HepG2 (cell line): Measurements from ENCODE around the gene HIVEP2.

Experiments
- FOXM1 ChIP-seq: sonication (generic); formaldehyde crosslinking; IDR thresholded peaks from 2 replicates; pipeline ENCODE4 v1.5.0; 2020; ENCODE audit warnings: missing genetic modification reagents
- SMC3 ChIP-seq: IDR thresholded peaks from 2 replicates; pipeline ENCODE4 v1.6.1; 2011; ENCODE audit warnings: low read length, improper control_type of control experiment
- TF ChIP-seq, protein P1 (sequence below): sonication (generic); formaldehyde crosslinking; IDR thresholded peaks from 2 replicates; pipeline ENCODE4 v1.4.0; 2020; ENCODE audit warnings: missing genetic modification reagents

DNA sequence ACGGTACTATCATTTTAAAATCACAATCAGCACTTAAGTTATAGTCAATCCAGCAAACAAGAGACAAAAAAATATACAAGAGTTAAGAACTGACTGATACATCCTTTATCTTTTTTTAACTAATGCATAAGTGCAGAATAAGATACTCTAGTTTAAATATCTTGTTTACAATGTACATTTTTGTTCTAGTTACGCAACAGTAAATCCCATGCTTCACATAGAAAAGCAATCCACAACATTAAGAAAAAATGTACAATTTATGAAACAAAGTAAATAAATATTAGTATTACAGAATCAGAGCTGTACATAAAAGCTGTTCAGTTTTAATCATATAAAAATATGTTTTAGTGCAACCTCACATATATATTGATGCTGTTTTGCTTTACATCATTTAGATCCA, 192.6 kb downstream of the HIVEP2 start:
- TF ChIP-seq SMC3 (no peak), FOXM1 (CRISPR knock-in tag) (no peak)
- TF ChIP-seq, protein P1, sequence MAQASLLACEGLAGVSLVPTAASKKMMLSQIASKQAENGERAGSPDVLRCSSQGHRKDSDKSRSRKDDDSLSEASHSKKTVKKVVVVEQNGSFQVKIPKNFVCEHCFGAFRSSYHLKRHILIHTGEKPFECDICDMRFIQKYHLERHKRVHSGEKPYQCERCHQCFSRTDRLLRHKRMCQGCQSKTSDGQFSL (CRISPR knock-in tag) = no peak
